ENCODE results near the gene CACNA1C.

DNA sequence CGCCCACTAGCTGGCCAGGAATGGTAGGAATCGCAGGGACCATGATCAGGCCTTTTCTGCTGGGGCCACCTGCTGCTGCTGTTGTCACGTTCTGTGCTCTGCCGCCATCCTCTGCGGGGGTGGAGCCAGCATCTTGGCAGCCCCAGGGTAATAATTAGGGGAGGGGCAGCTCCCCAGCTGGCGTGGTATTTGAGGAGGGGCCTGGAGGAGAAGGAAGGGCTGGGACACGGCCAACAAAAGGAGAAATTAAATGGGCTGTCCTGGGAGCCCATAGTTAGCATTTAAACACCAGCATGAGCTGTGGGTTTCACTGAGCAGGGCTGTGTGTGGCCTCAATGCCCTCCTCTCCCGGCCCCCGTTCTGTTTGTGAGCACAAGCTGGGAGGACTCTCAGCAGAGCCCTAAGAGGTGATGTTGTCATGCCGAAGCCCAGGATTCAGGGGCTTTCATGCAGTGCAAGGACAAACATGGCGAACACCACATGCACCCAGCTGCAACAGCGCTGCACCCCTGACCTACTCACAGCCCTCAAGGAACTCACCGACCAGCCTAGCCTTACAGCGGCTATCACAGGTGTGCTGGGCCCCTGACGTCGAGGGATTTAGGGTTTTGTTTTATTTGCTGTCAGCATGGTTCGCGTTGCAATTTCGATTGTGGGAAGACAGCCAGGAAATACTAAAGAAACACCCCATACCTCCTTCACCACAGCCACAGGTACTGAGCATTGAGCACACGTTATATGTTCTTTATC is 324.3 kb downstream of the CACNA1C start:
- TF ChIP-seq, protein P1, sequence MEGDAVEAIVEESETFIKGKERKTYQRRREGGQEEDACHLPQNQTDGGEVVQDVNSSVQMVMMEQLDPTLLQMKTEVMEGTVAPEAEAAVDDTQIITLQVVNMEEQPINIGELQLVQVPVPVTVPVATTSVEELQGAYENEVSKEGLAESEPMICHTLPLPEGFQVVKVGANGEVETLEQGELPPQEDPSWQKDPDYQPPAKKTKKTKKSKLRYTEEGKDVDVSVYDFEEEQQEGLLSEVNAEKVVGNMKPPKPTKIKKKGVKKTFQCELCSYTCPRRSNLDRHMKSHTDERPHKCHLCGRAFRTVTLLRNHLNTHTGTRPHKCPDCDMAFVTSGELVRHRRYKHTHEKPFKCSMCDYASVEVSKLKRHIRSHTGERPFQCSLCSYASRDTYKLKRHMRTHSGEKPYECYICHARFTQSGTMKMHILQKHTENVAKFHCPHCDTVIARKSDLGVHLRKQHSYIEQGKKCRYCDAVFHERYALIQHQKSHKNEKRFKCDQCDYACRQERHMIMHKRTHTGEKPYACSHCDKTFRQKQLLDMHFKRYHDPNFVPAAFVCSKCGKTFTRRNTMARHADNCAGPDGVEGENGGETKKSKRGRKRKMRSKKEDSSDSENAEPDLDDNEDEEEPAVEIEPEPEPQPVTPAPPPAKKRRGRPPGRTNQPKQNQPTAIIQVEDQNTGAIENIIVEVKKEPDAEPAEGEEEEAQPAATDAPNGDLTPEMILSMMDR (IDR thresholded peaks at IDR 0.05), result no peak
- no peak for TF ChIP-seq POLR2AphosphoS5 (IDR thresholded peaks at IDR 0.05)
- no peak for TF ChIP-seq POLR2A (IDR thresholded peaks at IDR 0.05)

Measured in suprapubic skin (tissue), 4 donors.